HepG2 (cell line): ENCODE data around the gene GSKIP. TPM values are rescaled to one million over a fixed set of nuclear protein-coding genes. Genes with fewer than 3 reads are reported as not detected.

Experiments used
- ATAC-seq: fragments of 200-7000 bp; cut with Tn5 transposase; 3 replicates; pipeline ENCODE4 v1.9.1; 2020; ENCODE audit warnings: mild to moderate bottlenecking, moderate library complexity
- BruUV-seq: library from RNA; stranded (reverse); fragments of 400-500 nt; replicated peaks from 2 replicates; lab custom pipeline; 2021; lab: Mats Ljungman, UMichigan
- CTCF ChIA-PET: fragments of 300-600 bp; formaldehyde crosslinking; extraction: SDS; loops from one replicate; lab custom pipeline; 2021; ENCODE audit warnings: low total read pairs, inconsistent platforms, low intra/inter-chr PET ratio; lab: Yijun Ruan, JAX
- POLR2A ChIA-PET: fragments of 350-600 bp; sonication (Branson Sonifier 250); formaldehyde crosslinking; loops from one replicate; lab custom pipeline; 2020; ENCODE audit warnings: antibody characterized with exemption, inconsistent platforms; lab: Yijun Ruan, JAX
- DNase-seq: peaks from one replicate; pipeline ENCODE4 v3.0.0-alpha.2; 2015; ENCODE audit warnings: low spot score
- FAIRE-seq: peaks from 3 replicates; lab custom pipeline; 2011; peaks lifted over from hg19 to GRCh38; lab: Jason Lieb, UNC
- H2AFZ ChIP-seq: one replicate; pipeline ENCODE4 v1.6.1; 2011; ENCODE audit warnings: low read length, inconsistent platforms
- H3K27ac ChIP-seq: fragments of 300-600 bp; 3 replicates; pipeline ENCODE4 v1.8.0; 2011; ENCODE audit warnings: mixed run types, mild to moderate bottlenecking, mixed read lengths, low read length, inconsistent platforms; ENCODE audit not compliant: insufficient read depth; ENCODE audit errors: extremely low read length
- H3K27me3 ChIP-seq, 2 experiments: fragments of 200-600 bp in 1 of 2; 2 replicates in 1 of 2; 3 replicates in 1 of 2; pipeline versions ENCODE4 v1.6.0 to v1.8.0; 2011; ENCODE audit warnings: low read length in 2 of 2, mild to moderate bottlenecking in 2 of 2, moderate library complexity in 2 of 2, inconsistent platforms in 1 of 2; ENCODE audit not compliant: insufficient read depth in 2 of 2, control insufficient read depth in 1 of 2
- H3K36me3 ChIP-seq, 2 experiments: fragments of 200-600 bp in 1 of 2; replicated peaks in 1 of 2; 2 replicates in 1 of 2; 3 replicates in 1 of 2; pipeline versions ENCODE4 v1.5.1 to v1.8.0; 2011; ENCODE audit warnings: low read length in 2 of 2, inconsistent platforms in 1 of 2; ENCODE audit not compliant: insufficient read depth in 2 of 2, control insufficient read depth in 1 of 2
- H3K4me1 ChIP-seq: 2 replicates; pipeline ENCODE4 v1.5.1; 2012; ENCODE audit warnings: low read length, inconsistent platforms; ENCODE audit not compliant: insufficient read depth
- H3K4me2 ChIP-seq: 2 replicates; pipeline ENCODE4 v1.6.0; 2011; ENCODE audit warnings: low read depth, low read length, inconsistent platforms
- H3K4me3 ChIP-seq, 3 experiments: fragments of 200-600 bp in 1 of 3; sonication (generic), shearing (Covaris generic) in 1 of 3; replicated peaks in 1 of 3; 2 replicates each; pipeline ENCODE4 v1.5.1; 2011 to 2016; ENCODE audit warnings: low read length in 3 of 3, inconsistent platforms in 2 of 3, low read depth in 2 of 3, mild to moderate bottlenecking in 2 of 3, control low read depth in 1 of 3, mixed read lengths in 1 of 3; ENCODE audit not compliant: insufficient read depth in 1 of 3
- H3K79me2 ChIP-seq: one replicate; pipeline ENCODE4 v1.6.1; 2011; ENCODE audit warnings: low read length, inconsistent platforms; ENCODE audit not compliant: insufficient read depth
- H3K9ac ChIP-seq: 2 replicates; pipeline ENCODE4 v1.6.0; 2011; ENCODE audit warnings: mild to moderate bottlenecking, low read depth, low read length, inconsistent platforms; ENCODE audit not compliant: insufficient read depth
- H3K9me3 ChIP-seq: 2 replicates; pipeline ENCODE4 v1.5.1; 2012; ENCODE audit warnings: mild to moderate bottlenecking, low read length
- H4K20me1 ChIP-seq: 2 replicates; pipeline ENCODE4 v1.6.0; 2011; ENCODE audit warnings: inconsistent platforms, mild to moderate bottlenecking, low read length, moderate library complexity; ENCODE audit not compliant: insufficient read depth
- MXD4 ChIP-seq: IDR thresholded peaks from 2 replicates; pipeline ENCODE4 v1.6.1; 2016; ENCODE audit warnings: mild to moderate bottlenecking, missing biosample characterization, missing genetic modification reagents
- POLR2AphosphoS5 ChIP-seq: IDR thresholded peaks from 2 replicates; pipeline ENCODE4 v1.6.1; 2012; ENCODE audit warnings: low read depth, low read length
- ZBTB10 ChIP-seq: sonication (generic); formaldehyde crosslinking; IDR thresholded peaks from 2 replicates; pipeline ENCODE4 v1.4.0; 2020; ENCODE audit warnings: missing genetic modification reagents, borderline replicate concordance
- ZNF253 ChIP-seq: sonication (generic); formaldehyde crosslinking; IDR thresholded peaks from 2 replicates; pipeline ENCODE4 v1.8.0; 2022; ENCODE audit warnings: mild to moderate bottlenecking, missing genetic modification reagents, borderline replicate concordance
- ZNF773 ChIP-seq: sonication (generic); formaldehyde crosslinking; IDR thresholded peaks from 2 replicates; pipeline ENCODE4 v1.4.0; 2020; ENCODE audit warnings: missing genetic modification reagents, borderline replicate concordance
- ZNF775 ChIP-seq: sonication (generic); formaldehyde crosslinking; IDR thresholded peaks from 2 replicates; pipeline ENCODE4 v1.4.0; 2020; ENCODE audit warnings: missing genetic modification reagents, mild to moderate bottlenecking, moderate library complexity, borderline replicate concordance
- WGBS: methylation state at CpG from one replicate; pipeline ENCODE4 v1.1.6; 2017; ENCODE audit warnings: low lambda C conversion rate; 5-methylcytosine and 5-hydroxymethylcytosine counted together
- in situ Hi-C: cut with HindIII; loops from 2 replicates; pipeline ENCODE4 v1.10.0; 2017; ENCODE audit warnings: low pct_unique_long_range_greater_than_20kb; ENCODE audit not compliant: extremely low pct_ligation_motif_present
- intact Hi-C: fragments of 100-400 bp; cut with micrococcal nuclease; formaldehyde crosslinking; loops from one replicate; pipeline ENCODE4 v1.10.0; 2022; ENCODE audit not compliant: unreplicated experiment
- polyA plus RNA-seq, 8 experiments: library from polyadenylated mRNA; depleted of rRNA in 3 of 8; stranded (reverse) in 7 of 8; unstranded in 1 of 8; fragments of >200 nt; fragmentation: Illumina TruSeq in 4 of 8; extraction: Trizol in 4 of 8; gene quantifications; 2 replicates each; pipeline versions ENCODE4 v1.2.1 to v1.2.3, GENCODE V29; 2011 to 2016; ENCODE audit warnings: low read depth in 4 of 8, missing spikeins in 1 of 8, mixed read lengths in 1 of 8; ENCODE audit not compliant: insufficient read depth in 1 of 8
- total RNA-seq, 5 experiments: library from RNA; depleted of rRNA; stranded (reverse); fragments of >200 nt; fragmentation: Illumina TruSeq; extraction: Trizol; gene quantifications; 2 replicates each; pipeline ENCODE4 v1.2.3, GENCODE V29; 2016; ENCODE audit warnings: low read depth in 1 of 5
- TF ChIP-seq, protein P1 (sequence below): sonication (generic); formaldehyde crosslinking; IDR thresholded peaks from 2 replicates; pipeline ENCODE4 v1.5.1; 2020; ENCODE audit warnings: mild to moderate bottlenecking, missing genetic modification reagents, borderline replicate concordance
- TF ChIP-seq, protein P2 (sequence below), 2 experiments: sonication (generic) in 1 of 2; formaldehyde crosslinking in 1 of 2; IDR thresholded peaks; 2 replicates each; pipeline versions ENCODE4 v1.4.0 to v1.6.1; 2018 to 2020; ENCODE audit warnings: missing genetic modification reagents in 2 of 2, borderline replicate concordance in 1 of 2, low read depth in 1 of 2, mild to moderate bottlenecking in 1 of 2, missing biosample characterization in 1 of 2

Gene GSKIP
- total and polyA plus RNA-seq, 2 of the 13 experiments (the other 11 are each of a cell fraction or from before 2014, with no cell fraction given) = 12.5 to 27.3 TPM

DNA sequence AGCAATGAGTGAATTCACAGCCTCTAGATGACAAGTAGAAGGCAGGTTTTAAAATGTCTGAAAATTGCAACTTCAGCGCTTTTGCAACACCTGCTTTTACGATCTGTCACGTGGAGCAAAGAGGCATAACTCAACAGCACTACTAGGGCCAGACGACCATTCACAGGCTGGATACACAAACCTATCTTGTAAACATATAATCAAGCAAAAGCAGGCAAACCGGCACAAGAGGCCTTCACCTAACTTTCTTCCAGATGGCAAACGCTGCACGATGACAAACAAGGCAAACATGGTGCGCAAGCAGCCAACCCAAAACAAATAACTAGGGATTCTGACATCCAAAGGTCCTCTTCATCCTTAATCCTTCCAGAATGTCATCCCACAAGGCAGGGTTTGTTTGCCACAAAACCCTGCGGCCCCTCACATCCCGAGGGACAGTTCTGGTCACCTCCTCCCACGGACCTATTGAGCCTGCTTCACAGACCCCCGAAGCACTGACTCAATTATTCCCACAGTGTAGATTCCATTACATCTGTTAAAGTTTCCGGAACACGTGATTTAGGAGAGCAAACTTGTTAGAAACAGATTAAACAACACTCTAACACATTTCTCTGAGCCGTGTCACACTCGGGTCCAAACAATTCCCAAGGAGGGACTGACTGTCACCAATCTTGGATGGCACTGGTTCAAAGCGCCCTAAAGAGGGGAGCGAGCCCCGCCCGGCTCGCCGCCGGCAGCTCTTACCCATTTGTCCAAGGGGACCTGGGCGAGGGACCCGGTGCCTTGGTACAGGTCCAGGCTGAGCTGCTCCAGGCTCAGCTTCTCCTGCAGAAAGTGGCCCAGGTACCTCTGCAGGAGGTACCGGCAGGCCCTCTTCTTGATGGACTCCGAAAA, 1.0 kb upstream of the GSKIP start (continued):
- 0 out of 2 replicates have a peak, but pooled peaks have one; percentile 25 for TF ChIP-seq MXD4 (CRISPR knock-in tag)

- Histone ChIP-seq H4K20me1 (no peaks in the 10 kb centered on the region), H3K9ac (peak overlapping the region; percentile 71), H3K36me3 (no peaks in the 10 kb centered on the region), H3K4me2 (peak overlapping the region; percentile 87), H2AFZ (no peak overlapping the region), H3K4me3 (peak overlapping the region; percentile 91 to 98 (median 92)), H3K27me3 (no peaks in the 10 kb centered on the region; a peak in 1 of 5 replicates), H3K4me1 (peaks cover 47% of the 10 kb centered on the region), H3K79me2 (peaks cover 60% of the 10 kb centered on the region), H3K27ac (peak overlapping the region; percentile 65), H3K9me3 (no peaks in the 10 kb centered on the region)
- ChIA-PET CTCF (no interaction called here), POLR2A (no interaction called here)
- in situ Hi-C loops = no loop called here
- BruUV-seq = no TSS peak
- ATAC-seq = peak; percentile 72
- WGBS = 2% methylated on average over 19 of the region's 38 CpGs
- FAIRE-seq = peak; percentile 61
- DNase-seq = peak; percentile 48
- intact Hi-C loops = loop anchor here (2.0 to 5.0 kb wide), 2 partner anchors 27 to 138 kb away; partner anchors contain the start of gene PAPOLA
- TF ChIP-seq ZNF253 (no peak), POLR2AphosphoS5 (0 out of 2 replicates have a peak, but pooled peaks have one; percentile 27), ZNF773 (peak; percentile 45; the same call in 1 of the 2 replicates), ZBTB10 (CRISPR knock-in tag) (no peak), ZNF775 (no peak)
- TF ChIP-seq, protein P1, sequence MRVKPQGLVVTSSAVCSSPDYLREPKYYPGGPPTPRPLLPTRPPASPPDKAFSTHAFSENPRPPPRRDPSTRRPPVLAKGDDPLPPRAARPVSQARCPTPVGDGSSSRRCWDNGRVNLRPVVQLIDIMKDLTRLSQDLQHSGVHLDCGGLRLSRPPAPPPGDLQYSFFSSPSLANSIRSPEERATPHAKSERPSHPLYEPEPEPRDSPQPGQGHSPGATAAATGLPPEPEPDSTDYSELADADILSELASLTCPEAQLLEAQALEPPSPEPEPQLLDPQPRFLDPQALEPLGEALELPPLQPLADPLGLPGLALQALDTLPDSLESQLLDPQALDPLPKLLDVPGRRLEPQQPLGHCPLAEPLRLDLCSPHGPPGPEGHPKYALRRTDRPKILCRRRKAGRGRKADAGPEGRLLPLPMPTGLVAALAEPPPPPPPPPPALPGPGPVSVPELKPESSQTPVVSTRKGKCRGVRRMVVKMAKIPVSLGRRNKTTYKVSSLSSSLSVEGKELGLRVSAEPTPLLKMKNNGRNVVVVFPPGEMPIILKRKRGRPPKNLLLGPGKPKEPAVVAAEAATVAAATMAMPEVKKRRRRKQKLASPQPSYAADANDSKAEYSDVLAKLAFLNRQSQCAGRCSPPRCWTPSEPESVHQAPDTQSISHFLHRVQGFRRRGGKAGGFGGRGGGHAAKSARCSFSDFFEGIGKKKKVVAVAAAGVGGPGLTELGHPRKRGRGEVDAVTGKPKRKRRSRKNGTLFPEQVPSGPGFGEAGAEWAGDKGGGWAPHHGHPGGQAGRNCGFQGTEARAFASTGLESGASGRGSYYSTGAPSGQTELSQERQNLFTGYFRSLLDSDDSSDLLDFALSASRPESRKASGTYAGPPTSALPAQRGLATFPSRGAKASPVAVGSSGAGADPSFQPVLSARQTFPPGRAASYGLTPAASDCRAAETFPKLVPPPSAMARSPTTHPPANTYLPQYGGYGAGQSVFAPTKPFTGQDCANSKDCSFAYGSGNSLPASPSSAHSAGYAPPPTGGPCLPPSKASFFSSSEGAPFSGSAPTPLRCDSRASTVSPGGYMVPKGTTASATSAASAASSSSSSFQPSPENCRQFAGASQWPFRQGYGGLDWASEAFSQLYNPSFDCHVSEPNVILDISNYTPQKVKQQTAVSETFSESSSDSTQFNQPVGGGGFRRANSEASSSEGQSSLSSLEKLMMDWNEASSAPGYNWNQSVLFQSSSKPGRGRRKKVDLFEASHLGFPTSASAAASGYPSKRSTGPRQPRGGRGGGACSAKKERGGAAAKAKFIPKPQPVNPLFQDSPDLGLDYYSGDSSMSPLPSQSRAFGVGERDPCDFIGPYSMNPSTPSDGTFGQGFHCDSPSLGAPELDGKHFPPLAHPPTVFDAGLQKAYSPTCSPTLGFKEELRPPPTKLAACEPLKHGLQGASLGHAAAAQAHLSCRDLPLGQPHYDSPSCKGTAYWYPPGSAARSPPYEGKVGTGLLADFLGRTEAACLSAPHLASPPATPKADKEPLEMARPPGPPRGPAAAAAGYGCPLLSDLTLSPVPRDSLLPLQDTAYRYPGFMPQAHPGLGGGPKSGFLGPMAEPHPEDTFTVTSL (CRISPR knock-in tag) = 0 out of 2 replicates have a peak, but pooled peaks have one; percentile 30
- TF ChIP-seq, protein P2, sequence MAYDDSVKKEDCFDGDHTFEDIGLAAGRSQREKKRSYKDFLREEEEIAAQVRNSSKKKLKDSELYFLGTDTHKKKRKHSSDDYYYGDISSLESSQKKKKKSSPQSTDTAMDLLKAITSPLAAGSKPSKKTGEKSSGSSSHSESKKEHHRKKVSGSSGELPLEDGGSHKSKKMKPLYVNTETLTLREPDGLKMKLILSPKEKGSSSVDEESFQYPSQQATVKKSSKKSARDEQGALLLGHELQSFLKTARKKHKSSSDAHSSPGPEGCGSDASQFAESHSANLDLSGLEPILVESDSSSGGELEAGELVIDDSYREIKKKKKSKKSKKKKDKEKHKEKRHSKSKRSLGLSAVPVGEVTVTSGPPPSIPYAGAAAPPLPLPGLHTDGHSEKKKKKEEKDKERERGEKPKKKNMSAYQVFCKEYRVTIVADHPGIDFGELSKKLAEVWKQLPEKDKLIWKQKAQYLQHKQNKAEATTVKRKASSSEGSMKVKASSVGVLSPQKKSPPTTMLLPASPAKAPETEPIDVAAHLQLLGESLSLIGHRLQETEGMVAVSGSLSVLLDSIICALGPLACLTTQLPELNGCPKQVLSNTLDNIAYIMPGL (CRISPR knock-in tag; IDR thresholded peaks at IDR 0.05; ENCODE audit: borderline replicate concordance in 1 of 2, low read depth in 1 of 2) = peak in 1 of 2 experiments; percentile 38; a peak in 1 of 4 replicates
These were observed 518 bp downstream of the GSKIP start for GRCh38 chr14:96363751-96364336.
